MM.1S (cell line): ENCODE data around the gene THAP12.

Experiments used
- CTCF ChIP-seq: fragments of 300-600 bp; sonication (generic); IDR thresholded peaks from 2 replicates; pipeline ENCODE4 v1.5.1; 2016; ENCODE audit warnings: antibody characterized with exemption, low read length, mixed read lengths
- EZH2 ChIP-seq: fragments of 300-600 bp; sonication (generic); optimal IDR thresholded peaks from 2 replicates; pipeline ENCODE3; 2017; ENCODE audit warnings: low read depth, mild to moderate bottlenecking, antibody characterized with exemption, low read length, mixed read lengths

- TF ChIP-seq CTCF: no peak
- no peak for TF ChIP-seq EZH2
Measured at GRCh38 chr11:76361776-76362175, 19.2 kb downstream of the THAP12 start.
